Measurements from ENCODE around the gene PRKCE. TPM values are rescaled to one million over a fixed set of nuclear protein-coding genes. Genes with fewer than 3 reads are reported as not detected.

Gene PRKCE
- total RNA-seq, 1 experiment from 2014 or later = 14.8 TPM

DNA sequence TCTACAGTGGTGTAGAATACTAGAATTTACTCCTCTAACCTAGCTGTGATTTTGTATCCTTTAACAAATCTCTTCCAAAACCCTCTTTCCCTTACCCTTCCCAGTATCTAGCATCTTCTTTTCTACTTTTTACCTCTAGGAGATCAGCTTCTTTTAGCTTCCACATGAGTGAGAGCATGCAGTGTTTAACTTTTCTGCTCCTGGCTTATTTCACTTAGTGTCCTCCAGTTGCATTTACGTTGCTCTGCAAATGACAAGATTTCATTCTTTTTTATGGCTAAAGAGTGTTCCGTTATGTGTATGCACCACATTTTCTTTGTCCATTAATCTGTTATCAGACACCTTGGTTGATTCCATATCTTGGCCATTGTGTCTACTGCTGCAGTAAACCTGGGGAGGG lies 228.5 kb downstream of the PRKCE start:
- TF ChIP-seq YY1 (IDR thresholded peaks at IDR 0.05; ENCODE audit: extremely low read depth, insufficient replicate concordance, low read depth, low read length) (no peak), SP1 (IDR thresholded peaks at IDR 0.05; ENCODE audit: low read depth) (no peak), JUND (IDR thresholded peaks at IDR 0.05) (no peak), FOSL1 (IDR thresholded peaks at IDR 0.05; ENCODE audit: low read depth) (no peak), ZFX (IDR thresholded peaks at IDR 0.05) (no peak), MAX (IDR thresholded peaks at IDR 0.05) (no peak), TCF7L2 (IDR thresholded peaks at IDR 0.05; ENCODE audit: borderline replicate concordance, extremely low read depth, insufficient read depth, insufficient read length) (no peak), POLR2A (IDR thresholded peaks at IDR 0.05; ENCODE audit: borderline replicate concordance, extremely low read depth, insufficient read depth, insufficient read length) (no peak), ELF1 (IDR thresholded peaks at IDR 0.05; ENCODE audit: borderline replicate concordance, low read depth) (no peak), EZH2phosphoT487 (IDR thresholded peaks at IDR 0.05; ENCODE audit: borderline replicate concordance) (no peak), POLR2AphosphoS5 (IDR thresholded peaks at IDR 0.05; ENCODE audit: low read depth, low read length) (no peak), CBX3 (IDR thresholded peaks at IDR 0.05; ENCODE audit: low read depth) (no peak)
- TF ChIP-seq, protein P1, sequence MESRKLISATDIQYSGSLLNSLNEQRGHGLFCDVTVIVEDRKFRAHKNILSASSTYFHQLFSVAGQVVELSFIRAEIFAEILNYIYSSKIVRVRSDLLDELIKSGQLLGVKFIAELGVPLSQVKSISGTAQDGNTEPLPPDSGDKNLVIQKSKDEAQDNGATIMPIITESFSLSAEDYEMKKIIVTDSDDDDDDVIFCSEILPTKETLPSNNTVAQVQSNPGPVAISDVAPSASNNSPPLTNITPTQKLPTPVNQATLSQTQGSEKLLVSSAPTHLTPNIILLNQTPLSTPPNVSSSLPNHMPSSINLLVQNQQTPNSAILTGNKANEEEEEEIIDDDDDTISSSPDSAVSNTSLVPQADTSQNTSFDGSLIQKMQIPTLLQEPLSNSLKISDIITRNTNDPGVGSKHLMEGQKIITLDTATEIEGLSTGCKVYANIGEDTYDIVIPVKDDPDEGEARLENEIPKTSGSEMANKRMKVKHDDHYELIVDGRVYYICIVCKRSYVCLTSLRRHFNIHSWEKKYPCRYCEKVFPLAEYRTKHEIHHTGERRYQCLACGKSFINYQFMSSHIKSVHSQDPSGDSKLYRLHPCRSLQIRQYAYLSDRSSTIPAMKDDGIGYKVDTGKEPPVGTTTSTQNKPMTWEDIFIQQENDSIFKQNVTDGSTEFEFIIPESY (IDR thresholded peaks at IDR 0.05; ENCODE audit: extremely low read depth, insufficient replicate concordance, low read length) = no peak
- intact Hi-C loops (cut with micrococcal nuclease) = no loop called here
- no peaks in the 10 kb centered on the region for H3K27me3 ChIP-seq (ENCODE audit: insufficient read depth, low read length)

More for the DNA sequence above, 228.5 kb downstream of the PRKCE start:
- Histone ChIP-seq H3K4me3 (replicated peaks in 1 of 2; ENCODE audit: low read depth in 1 of 2, low read length in 2 of 2) (no peak overlapping the region), H4K20me1 (ENCODE audit: insufficient read depth) (no peaks in the 10 kb centered on the region), H3K4me1 (ENCODE audit: control insufficient read depth in 1 of 2, insufficient read depth in 2 of 2, low read length in 2 of 2) (no peaks in the 10 kb centered on the region), H3K4me2 (ENCODE audit: low read length) (no peak overlapping the region), H3K9me3 (ENCODE audit: control insufficient read depth in 1 of 2, insufficient read depth in 1 of 2, low read depth in 1 of 2, low read length in 2 of 2) (peaks cover 4 to 7% of the 10 kb centered on the region in 2 experiments; a peak in 2 of 4 replicates), H3K9ac (ENCODE audit: low read length) (no peak overlapping the region), H3K27ac (ENCODE audit: low read depth, low read length) (no peak overlapping the region), H2AFZ (ENCODE audit: low read depth, low read length, poor library complexity, severe bottlenecking) (no peak overlapping the region), H3K79me2 (ENCODE audit: insufficient read depth, low read length) (0 out of 2 replicates have a peak, but pooled peaks cover 6% of the 10 kb centered on the region), H3K36me3 (ENCODE audit: control insufficient read depth in 1 of 2, insufficient read depth in 2 of 2, low read length in 2 of 2) (no peaks in the 10 kb centered on the region), H3K9me2 (ENCODE audit: insufficient read depth) (no peaks in the 10 kb centered on the region)
- POLR2A ChIA-PET = no interaction called here
- RAD21 ChIA-PET (ENCODE audit: low non-redundant PET in 1 of 2, low total read pairs in 2 of 2, uncharacterized antibody in 2 of 2, unreplicated experiment in 2 of 2) = no interaction called here
- CTCF ChIA-PET = no interaction called here
- no TSS peak for BruUV-seq (replicated peaks)
- no peak for ATAC-seq
- no peak for DNase-seq (ENCODE audit: low read depth, low spot score)
